GM12875 (cell line): Measurements from ENCODE around the gene RGN.
"Not testable (repeated sequence)": the region's sequence is repeated elsewhere in the genome, so short reads cannot be mapped to it uniquely, and the experiment has no call there.

Source experiments
- H3K4me3 ChIP-seq: one replicate; pipeline ENCODE4 v1.5.1; 2011; ENCODE audit warnings: low read depth, low read length, control low read depth
- TF ChIP-seq, protein P1 (sequence below): IDR thresholded peaks from 2 replicates; pipeline ENCODE4 v1.5.1; 2011; ENCODE audit warnings: low read depth, mild to moderate bottlenecking, control low read depth, inconsistent platforms, low read length, moderate library complexity, borderline replicate concordance; ENCODE audit not compliant: insufficient read depth

RGN gene

DNA sequence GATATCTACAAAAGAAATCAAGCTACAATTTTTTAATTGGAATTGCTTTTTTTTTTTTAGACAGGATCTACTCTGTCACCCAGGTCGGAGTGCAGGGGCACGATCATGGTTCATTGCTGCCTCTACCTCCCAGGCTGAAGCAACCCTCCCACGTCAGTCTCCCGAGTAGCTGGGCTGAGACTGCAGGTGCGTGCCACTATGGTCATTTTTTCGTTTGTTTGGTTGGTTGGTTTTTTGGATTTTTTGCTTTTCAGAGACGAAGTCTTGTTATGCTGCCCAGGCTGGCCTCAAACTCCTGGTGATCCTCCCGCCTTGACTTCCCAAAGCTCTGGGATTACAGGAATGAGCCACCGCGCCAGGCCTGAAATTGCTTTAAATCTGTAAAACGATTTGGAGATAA lies 15.6 kb downstream of the RGN start:
- TF ChIP-seq, protein P1, sequence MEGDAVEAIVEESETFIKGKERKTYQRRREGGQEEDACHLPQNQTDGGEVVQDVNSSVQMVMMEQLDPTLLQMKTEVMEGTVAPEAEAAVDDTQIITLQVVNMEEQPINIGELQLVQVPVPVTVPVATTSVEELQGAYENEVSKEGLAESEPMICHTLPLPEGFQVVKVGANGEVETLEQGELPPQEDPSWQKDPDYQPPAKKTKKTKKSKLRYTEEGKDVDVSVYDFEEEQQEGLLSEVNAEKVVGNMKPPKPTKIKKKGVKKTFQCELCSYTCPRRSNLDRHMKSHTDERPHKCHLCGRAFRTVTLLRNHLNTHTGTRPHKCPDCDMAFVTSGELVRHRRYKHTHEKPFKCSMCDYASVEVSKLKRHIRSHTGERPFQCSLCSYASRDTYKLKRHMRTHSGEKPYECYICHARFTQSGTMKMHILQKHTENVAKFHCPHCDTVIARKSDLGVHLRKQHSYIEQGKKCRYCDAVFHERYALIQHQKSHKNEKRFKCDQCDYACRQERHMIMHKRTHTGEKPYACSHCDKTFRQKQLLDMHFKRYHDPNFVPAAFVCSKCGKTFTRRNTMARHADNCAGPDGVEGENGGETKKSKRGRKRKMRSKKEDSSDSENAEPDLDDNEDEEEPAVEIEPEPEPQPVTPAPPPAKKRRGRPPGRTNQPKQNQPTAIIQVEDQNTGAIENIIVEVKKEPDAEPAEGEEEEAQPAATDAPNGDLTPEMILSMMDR = no peak
- H3K4me3 ChIP-seq = no peak overlapping the region

DNA sequence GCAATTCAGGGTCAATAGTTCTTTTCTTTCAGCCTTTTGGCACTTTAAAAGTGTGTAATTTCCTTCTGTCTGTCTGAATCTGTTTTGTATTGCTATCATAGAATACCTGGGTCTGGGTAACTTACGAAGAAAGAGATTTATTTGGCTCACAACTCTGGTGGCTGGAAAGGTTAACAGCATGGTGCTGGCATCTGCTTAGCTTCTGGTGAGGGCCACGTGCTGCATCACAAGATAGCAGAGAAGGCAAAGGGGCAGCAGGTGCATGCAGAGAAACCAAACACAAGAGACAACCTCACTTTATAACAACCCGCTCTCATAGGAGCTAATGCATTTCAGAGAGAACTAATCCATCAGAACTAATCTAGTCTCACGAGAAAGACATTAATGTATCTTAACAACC lies 18.8 kb downstream of the RGN start:
- TF ChIP-seq, protein P1 = no peak
- no peak overlapping the region for H3K4me3 ChIP-seq

DNA sequence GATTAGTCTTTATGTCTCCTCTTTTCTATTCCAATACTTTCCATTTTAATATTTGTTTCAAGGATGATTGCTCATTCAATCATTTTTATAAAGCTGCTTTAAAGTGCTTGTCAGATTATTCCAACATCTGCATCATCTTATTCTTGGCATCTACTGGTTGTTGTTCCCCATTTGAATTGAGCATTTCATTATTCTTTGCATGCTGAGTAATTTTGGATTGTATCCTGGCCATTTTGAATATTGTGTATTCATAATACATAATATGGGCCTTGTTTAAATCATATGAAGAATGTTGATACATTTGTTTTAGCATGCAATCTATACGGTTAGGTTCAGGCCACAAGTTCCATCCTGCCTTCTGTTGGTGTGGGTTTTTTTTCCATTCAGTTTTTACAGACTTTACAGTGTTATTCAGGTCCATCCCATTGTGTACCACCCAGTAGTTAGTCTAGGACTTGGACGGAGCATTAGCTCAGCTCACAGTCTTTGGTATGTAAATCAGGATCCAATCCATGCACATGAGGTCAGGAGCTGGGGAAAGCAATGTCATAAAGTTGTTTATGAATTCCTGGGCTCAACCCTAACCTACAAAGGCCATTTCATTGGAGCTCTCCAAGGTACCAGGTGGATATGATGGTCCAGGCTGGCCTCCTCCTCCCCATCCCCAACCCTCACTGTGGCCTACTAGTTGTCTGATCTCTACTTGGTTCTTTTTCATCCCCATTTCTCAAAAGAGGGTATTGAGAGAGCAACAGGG lies 20.3 kb downstream of the RGN start:
- TF ChIP-seq, protein P1 = no peak
- no peak overlapping the region for H3K4me3 ChIP-seq

DNA sequence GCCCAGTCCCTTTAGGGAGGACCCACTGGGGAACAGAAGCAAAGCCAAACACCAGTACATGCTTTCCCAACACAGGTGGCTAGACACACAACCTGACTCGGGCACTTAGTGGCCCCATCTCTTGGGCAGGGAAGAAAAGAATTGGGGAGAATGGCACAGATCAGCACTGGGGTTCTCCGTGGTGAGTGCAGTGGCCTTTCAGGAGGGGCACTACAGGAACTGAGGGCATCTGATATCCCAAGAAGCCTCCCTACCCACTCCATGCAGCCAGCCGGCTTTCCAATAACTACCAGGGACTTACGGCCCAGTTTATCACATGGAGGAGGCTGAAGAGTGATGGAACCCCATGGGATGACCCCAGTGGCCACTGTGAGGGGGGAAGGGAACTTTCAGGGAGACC lies 23.0 kb downstream of the RGN start:
- TF ChIP-seq, protein P1 = no peak
- no peak overlapping the region for H3K4me3 ChIP-seq

DNA sequence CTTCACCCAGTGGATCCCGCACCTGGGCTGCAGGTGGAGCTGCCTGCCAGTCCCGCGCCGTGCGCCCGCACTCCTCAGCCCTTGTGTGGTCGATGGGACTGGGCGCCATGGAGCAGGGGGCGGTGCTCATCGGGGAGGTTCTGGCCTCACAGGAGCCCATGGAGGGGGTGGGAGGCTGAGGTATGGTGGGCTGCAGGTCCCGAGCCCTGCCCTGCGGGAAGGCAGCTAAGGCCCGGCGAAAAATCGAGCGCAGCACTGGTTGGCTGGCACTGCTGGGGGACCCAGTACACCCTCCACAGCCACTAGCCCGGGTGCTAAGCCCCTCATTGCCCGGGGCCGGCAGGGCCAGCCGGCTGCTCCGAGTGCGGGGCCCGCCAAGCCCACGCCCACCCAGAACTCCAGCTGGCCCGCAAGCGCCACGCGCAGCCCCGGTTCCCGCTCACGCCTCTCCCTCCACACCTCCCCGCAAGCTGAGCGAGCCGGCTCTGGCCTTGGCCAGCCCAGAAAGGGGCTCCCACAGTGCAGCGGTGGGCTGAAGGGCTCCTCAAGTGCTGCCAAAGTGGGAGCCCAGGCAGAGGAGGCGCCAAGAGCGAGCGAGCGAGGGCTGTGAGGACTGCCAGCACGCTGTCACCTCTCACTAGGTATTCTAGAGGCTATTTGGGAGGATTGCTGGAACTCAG lies 32.8 kb downstream of the RGN start:
- H3K4me3 ChIP-seq = not testable (repeated sequence)

DNA sequence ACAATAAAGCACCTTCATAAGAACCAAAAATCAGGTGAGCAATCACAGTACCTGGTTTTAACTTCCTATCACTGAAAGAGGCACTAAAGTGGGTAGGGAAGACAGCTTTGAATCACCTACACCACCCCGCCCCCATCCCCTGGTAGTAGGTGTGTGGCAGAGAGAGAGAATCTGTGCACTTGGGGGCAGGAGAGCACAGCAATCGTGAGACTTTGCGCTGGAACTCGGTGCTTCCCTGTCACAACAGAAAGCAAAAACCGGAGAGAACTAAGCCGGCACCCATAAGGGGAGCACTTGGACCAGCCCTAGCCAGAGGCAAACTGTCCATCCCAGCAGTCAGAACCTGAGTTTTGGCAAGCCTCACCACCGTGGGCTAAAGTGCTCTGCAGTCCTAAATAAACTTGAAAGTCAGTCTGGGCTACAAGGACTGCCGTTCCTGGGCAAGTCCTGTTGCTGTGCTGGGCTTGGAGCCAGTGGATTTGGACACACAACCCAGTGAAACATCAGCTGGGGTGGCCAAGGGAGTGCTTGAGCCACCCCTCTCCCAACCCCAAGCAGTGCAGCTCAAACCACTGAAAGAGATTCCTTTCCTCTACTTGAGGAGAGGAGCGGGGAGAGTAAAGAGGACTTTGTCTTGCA lies 34.2 kb downstream of the RGN start:
- TF ChIP-seq, protein P1 = no peak
- H3K4me3 ChIP-seq = no peak overlapping the region

DNA sequence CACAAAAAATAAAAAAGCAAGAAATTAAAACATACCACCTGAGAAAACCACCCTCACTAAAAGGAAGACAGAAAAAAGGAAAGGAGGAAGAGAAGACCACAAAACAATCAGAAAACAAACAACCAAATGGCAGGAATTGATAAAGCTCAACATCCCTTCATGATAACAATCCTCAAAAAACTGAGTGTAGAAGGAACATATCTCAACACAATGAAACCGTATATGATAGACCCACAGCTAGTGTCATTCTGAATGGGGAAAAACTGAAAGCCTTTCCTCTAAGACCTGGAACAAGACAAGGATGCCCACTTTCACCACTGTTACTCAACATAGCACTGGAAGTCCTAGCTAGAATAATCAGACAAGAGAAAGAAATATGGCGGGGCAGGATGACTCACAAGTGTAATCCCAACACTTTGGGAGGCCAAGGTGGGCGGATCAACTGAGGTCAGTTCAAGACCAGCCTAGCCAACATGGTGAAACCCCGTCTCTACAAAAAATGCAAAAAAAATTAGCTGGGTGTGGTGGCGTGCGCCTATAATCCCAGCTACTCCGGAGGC lies 38.4 kb downstream of the RGN start:
- H3K4me3 ChIP-seq = not testable (repeated sequence)

DNA sequence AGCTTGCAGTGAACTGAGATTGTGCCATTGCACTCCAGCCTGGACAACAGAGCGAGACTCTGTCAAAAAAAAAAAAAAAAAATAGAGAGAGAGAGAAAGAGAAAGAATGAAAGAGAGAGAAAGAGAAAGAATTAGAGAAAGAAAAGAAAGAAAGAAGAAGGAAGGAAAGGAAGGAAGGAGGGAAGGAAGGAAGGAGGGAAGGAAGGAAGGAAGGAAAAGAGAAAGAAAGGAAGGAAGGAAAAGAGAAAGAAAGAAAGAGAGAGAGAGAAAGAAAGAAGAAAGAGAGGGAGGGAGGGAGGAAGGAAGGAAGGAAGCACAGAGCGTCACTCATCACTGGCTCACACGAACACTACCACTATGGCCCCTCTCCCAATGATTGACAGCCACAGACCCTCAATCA lies 46.2 kb downstream of the RGN start:
- H3K4me3 ChIP-seq = not testable (repeated sequence)
